Measurements from ENCODE around the gene CDK16. TPM values are rescaled to one million over a fixed set of nuclear protein-coding genes. Genes with fewer than 3 reads are reported as not detected.

CDK16 gene
- total and polyA plus RNA-seq, 9 of the 15 experiments (the other 6 are each of a cell fraction or from before 2014, with no cell fraction given) = 3.9 to 104 (median 57.5) TPM

GRCh38 chrX:47232803-47233332 is 14.4 kb downstream of the CDK16 start, which contains the start of gene USP11 (continued):
- TF ChIP-seq NR4A1 (CRISPR knock-in tag; IDR thresholded peaks at IDR 0.05) = 0 out of 2 replicates have a peak, but pooled peaks have one; percentile 53
- TF ChIP-seq NR4A1 (tag; IDR thresholded peaks at IDR 0.05) = 0 out of 2 replicates have a peak, but pooled peaks have one; percentile 17
- TF ChIP-seq CTCFL (IDR thresholded peaks at IDR 0.05; ENCODE audit: borderline replicate concordance, insufficient read depth, low read depth, low read length, poor library complexity, severe bottlenecking) = no peak
- TF ChIP-seq MBD2 (IDR thresholded peaks at IDR 0.05; ENCODE audit: borderline replicate concordance, low read depth) = no peak
- no peak for TF ChIP-seq ESRRB (CRISPR knock-in tag; IDR thresholded peaks at IDR 0.05; ENCODE audit: borderline replicate concordance)
- TF ChIP-seq SMAD2 (IDR thresholded peaks at IDR 0.05; ENCODE audit: low read depth, low read length) = no peak
- TF ChIP-seq CHD4 (IDR thresholded peaks at IDR 0.05; ENCODE audit: insufficient read depth, insufficient replicate concordance, low read depth, low read length, poor library complexity, severe bottlenecking) = no peak
- TF ChIP-seq E2F3 (CRISPR knock-in tag; IDR thresholded peaks at IDR 0.05) = no peak
- no peak for TF ChIP-seq ARID2 (IDR thresholded peaks at IDR 0.05)
- no peak for TF ChIP-seq ELF4 (CRISPR knock-in tag; IDR thresholded peaks at IDR 0.05)
- peak; percentile 47 for TF ChIP-seq KDM5B (IDR thresholded peaks at IDR 0.05; ENCODE audit: insufficient replicate concordance, low read depth, low read length)
- peak; percentile 63 for TF ChIP-seq TAF9B (IDR thresholded peaks at IDR 0.05; ENCODE audit: partially characterized antibody)
- peak; percentile 58; the same call in 1 of the 2 replicates for TF ChIP-seq ARID4B (CRISPR knock-in tag; IDR thresholded peaks at IDR 0.05)
- peak; percentile 83 for TF ChIP-seq POLR2A (conservative IDR thresholded peaks at IDR 0.05)
- no peak for TF ChIP-seq ZNF512 (tag; IDR thresholded peaks at IDR 0.05)
- TF ChIP-seq TRIM28 (IDR thresholded peaks at IDR 0.05) = no peak
- TF ChIP-seq POLR3G (IDR thresholded peaks at IDR 0.05; ENCODE audit: extremely low read depth, insufficient read length, insufficient replicate concordance) = no peak
- no peak for TF ChIP-seq POLR2AphosphoS2 (IDR thresholded peaks at IDR 0.05; ENCODE audit: low read length)
- TF ChIP-seq GTF2F1 (IDR thresholded peaks at IDR 0.05; ENCODE audit: low read depth, low read length) = no peak
- TF ChIP-seq PTBP1 (IDR thresholded peaks at IDR 0.05; ENCODE audit: low read depth, low read length) = no peak
- TF ChIP-seq ELF1 (tag; IDR thresholded peaks at IDR 0.05) = peak; percentile 78
- no peak for TF ChIP-seq HMG20B (CRISPR knock-in tag; IDR thresholded peaks at IDR 0.05)
